Sigmoid colon (tissue), 7 donors: ENCODE measurements around the gene BRI3. TPM values are rescaled to one million over a fixed set of nuclear protein-coding genes. Genes with fewer than 3 reads are reported as not detected.

Experiments used
- DNase-seq: peaks from one replicate; pipeline ENCODE4 v3.0.0-alpha.2; 2019
- H3K27ac ChIP-seq, 4 donors: fragments of 200-600 bp; sonication (generic); one replicate each; pipeline ENCODE4 v1.5.1; 2016 to 2019; ENCODE audit warnings: mild to moderate bottlenecking in 1 of 4
- H3K27me3 ChIP-seq, 3 donors: fragments of 200-600 bp; sonication (generic); one replicate each; pipeline ENCODE4 v1.5.1; 2019; ENCODE audit warnings: mild to moderate bottlenecking in 1 of 3
- H3K36me3 ChIP-seq, 4 donors: fragments of 200-600 bp; sonication (generic); one replicate each; pipeline ENCODE4 v1.5.1; 2016 to 2019
- H3K4me1 ChIP-seq, 4 donors: fragments of 200-600 bp; sonication (generic); one replicate each; pipeline ENCODE4 v1.5.1; 2017 to 2019
- H3K4me3 ChIP-seq, 4 donors: fragments of 200-600 bp; sonication (generic); one replicate each; pipeline ENCODE4 v1.5.1; 2017 to 2019; ENCODE audit warnings: mild to moderate bottlenecking in 2 of 4, moderate library complexity in 1 of 4
- H3K9me3 ChIP-seq, 4 donors: fragments of 200-600 bp in 3 of 4; sonication (generic) in 3 of 4; one replicate each; pipeline versions ENCODE4 v1.5.1 to v1.6.1; 2013 to 2019
- EP300 ChIP-seq, 4 donors: sonication (generic); formaldehyde crosslinking; IDR thresholded peaks; one replicate each; pipeline ENCODE4 v1.6.1; 2017; ENCODE audit warnings: antibody characterized with exemption in 4 of 4
- POLR2A ChIP-seq, 2 donors: fragments of 450-650 bp; IDR thresholded peaks; one replicate each; pipeline ENCODE4 v1.6.1; 2016; ENCODE audit warnings: antibody characterized with exemption in 2 of 2, mild to moderate bottlenecking in 2 of 2, moderate library complexity in 2 of 2
- POLR2AphosphoS5 ChIP-seq, 4 donors: sonication (generic); formaldehyde crosslinking; IDR thresholded peaks; one replicate each; pipeline ENCODE4 v1.6.1; 2017; ENCODE audit warnings: antibody characterized with exemption in 4 of 4
- WGBS, 2 donors: extraction: QIAGEN DNeasy Blood & Tissue Kit; methylation state at CpG; one replicate each; pipeline ENCODE4 v1.1.7; 2013; 5-methylcytosine and 5-hydroxymethylcytosine counted together
- intact Hi-C: fragments of 100-400 bp; cut with DNase I; formaldehyde crosslinking; loops from one replicate; pipeline ENCODE4 v1.15.1; 2023
- polyA plus RNA-seq, 3 donors: library from polyadenylated mRNA; stranded (reverse); fragments of 200-250 nt; gene quantifications; one replicate each; pipeline ENCODE4 v1.2.3, GENCODE V29; 2013
- total RNA-seq, 4 donors: library from RNA; depleted of rRNA; stranded (reverse); fragments of >200 nt; gene quantifications; one replicate each; pipeline ENCODE4 v1.1.0, GENCODE V29; 2016
- TF ChIP-seq, protein P1 (sequence below), 4 experiments: fragments of 450-650 bp in 3 of 4; fragments of 200-600 bp in 1 of 4; IDR thresholded peaks; one replicate each; pipeline ENCODE4 v1.5.1; 2016 to 2019; ENCODE audit warnings: antibody characterized with exemption in 4 of 4, mild to moderate bottlenecking in 3 of 4, moderate library complexity in 2 of 4
- donor health status: healthy with polysubstance abuse.
- donor health status: Bipolar disorder and iron deficiency.
- donor health status: healthy.

The BRI3 gene
- total and polyA plus RNA-seq, 7 donors: 44.9 to 344 (median 61.8) TPM

- 1 to 4% methylated on average over 77 of the region's 77 CpGs for WGBS, 2 donors
- no peaks in the 10 kb centered on the region for H3K9me3 ChIP-seq
- H3K36me3 ChIP-seq: no peaks in the 10 kb centered on the region
- peak overlapping the region; percentile 90 to 100 (median 100) for H3K4me3 ChIP-seq
- H3K27me3 ChIP-seq: no peaks in the 10 kb centered on the region
- peaks cover 0 to 59% (median 53%) of the 10 kb centered on the region in 4 donors for H3K4me1 ChIP-seq
- peak; percentile 78 for DNase-seq
- H3K27ac ChIP-seq: peak overlapping the region; percentile 95 to 97 (median 96)
- TF ChIP-seq POLR2A (IDR thresholded peaks at IDR 0.05) (no peak), POLR2AphosphoS5 (IDR thresholded peaks at IDR 0.05) (no peak), EP300 (IDR thresholded peaks at IDR 0.05) (no peak)
- TF ChIP-seq, protein P1, sequence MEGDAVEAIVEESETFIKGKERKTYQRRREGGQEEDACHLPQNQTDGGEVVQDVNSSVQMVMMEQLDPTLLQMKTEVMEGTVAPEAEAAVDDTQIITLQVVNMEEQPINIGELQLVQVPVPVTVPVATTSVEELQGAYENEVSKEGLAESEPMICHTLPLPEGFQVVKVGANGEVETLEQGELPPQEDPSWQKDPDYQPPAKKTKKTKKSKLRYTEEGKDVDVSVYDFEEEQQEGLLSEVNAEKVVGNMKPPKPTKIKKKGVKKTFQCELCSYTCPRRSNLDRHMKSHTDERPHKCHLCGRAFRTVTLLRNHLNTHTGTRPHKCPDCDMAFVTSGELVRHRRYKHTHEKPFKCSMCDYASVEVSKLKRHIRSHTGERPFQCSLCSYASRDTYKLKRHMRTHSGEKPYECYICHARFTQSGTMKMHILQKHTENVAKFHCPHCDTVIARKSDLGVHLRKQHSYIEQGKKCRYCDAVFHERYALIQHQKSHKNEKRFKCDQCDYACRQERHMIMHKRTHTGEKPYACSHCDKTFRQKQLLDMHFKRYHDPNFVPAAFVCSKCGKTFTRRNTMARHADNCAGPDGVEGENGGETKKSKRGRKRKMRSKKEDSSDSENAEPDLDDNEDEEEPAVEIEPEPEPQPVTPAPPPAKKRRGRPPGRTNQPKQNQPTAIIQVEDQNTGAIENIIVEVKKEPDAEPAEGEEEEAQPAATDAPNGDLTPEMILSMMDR (IDR thresholded peaks at IDR 0.05): no peak
- intact Hi-C loops: loop anchor here (1.0 to 5.0 kb wide), 3 partner anchors 30 to 595 kb away; partner anchors contain the start of genes LMTK2, TECPR1 and TRRAP
Observed at GRCh38 chr7:98281757-98282606, 496 bp downstream of the BRI3 start.

- 19 to 62% methylated on average over 16 of the region's 16 CpGs for WGBS, 2 donors
- Histone ChIP-seq H3K4me1 (peaks cover 0 to 64% (median 60%) of the 10 kb centered on the region in 4 donors), H3K9me3 (no peaks in the 10 kb centered on the region), H3K36me3 (no peaks in the 10 kb centered on the region), H3K27ac (peak overlapping the region; percentile 95 to 97 (median 96)), H3K4me3 (peak overlapping the region; percentile 90 to 100 (median 100)), H3K27me3 (no peaks in the 10 kb centered on the region)
- DNase-seq: no peak
- intact Hi-C loops: loop anchor here (5.0 kb wide), 2 partner anchors 175 to 595 kb away; partner anchors contain the start of genes LMTK2 and TRRAP
- TF ChIP-seq POLR2A (IDR thresholded peaks at IDR 0.05) (no peak), POLR2AphosphoS5 (IDR thresholded peaks at IDR 0.05) (no peak), EP300 (IDR thresholded peaks at IDR 0.05) (no peak)
- TF ChIP-seq, protein P1 (IDR thresholded peaks at IDR 0.05): no peak
Observed at GRCh38 chr7:98282703-98283102, 1.2 kb downstream of the BRI3 start.

DNA sequence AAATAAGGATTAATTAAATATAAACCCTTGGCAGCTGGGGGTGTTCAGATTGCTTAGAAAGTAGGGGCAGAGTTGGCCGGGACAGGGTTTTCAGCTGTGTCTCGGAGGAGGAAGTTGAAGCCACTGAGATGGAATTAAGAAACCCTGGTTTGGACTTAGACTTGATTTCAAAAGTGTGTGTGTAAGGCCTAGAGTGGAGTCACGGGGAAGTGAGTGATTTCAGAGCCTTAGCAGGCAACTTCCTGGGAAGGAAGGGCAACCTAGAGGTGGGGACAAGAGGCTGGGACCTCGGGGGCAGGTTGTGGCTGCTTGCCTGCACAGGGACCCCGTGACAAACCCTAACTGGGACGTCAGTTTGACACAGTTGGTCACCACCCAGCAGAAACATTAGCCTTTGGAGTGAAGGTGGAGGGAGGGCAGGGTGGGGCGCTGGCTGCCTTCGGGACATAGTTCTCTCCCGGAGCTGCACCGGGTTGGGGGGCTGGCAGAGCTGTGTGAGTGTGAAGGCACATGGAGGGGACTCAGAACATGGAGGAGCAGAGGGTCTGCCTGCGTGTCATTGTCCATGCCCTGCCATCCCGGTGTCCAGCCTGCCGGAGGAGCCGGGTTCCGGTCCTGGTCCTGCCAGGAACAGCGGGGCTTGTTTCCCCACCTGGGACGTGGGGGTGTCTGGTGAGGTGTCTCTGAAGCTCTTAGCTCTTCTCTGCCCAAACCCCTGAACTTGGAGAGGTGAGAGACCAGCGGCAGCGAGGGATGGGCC is 1.8 kb downstream of the BRI3 start:
- peak; percentile 77 for DNase-seq
- Histone ChIP-seq H3K4me1 (peaks cover 0 to 70% (median 66%) of the 10 kb centered on the region in 4 donors), H3K27ac (peak overlapping the region; percentile 95 to 97 (median 96)), H3K4me3 (peak overlapping the region; percentile 90 to 100 (median 100)), H3K36me3 (peaks cover 0 to 6% (median under 1%) of the 10 kb centered on the region in 4 donors), H3K9me3 (no peaks in the 10 kb centered on the region), H3K27me3 (no peaks in the 10 kb centered on the region)
- WGBS, 2 donors: 45 to 65% methylated on average over 19 of the region's 19 CpGs
- intact Hi-C loops: loop anchor here (5.0 kb wide), 2 partner anchors 176 to 594 kb away; partner anchors contain the start of genes LMTK2 and TRRAP
- TF ChIP-seq POLR2A (IDR thresholded peaks at IDR 0.05) (peak in 1 of 2 donors; percentile 40), POLR2AphosphoS5 (IDR thresholded peaks at IDR 0.05) (peak; percentile 51 to 74 (median 61))
- TF ChIP-seq, protein P1 (IDR thresholded peaks at IDR 0.05): no peak

- H3K27ac ChIP-seq: peak overlapping the region; percentile 95 to 97 (median 96)
- H3K4me1 ChIP-seq: peaks cover 0 to 73% (median 69%) of the 10 kb centered on the region in 4 donors
- no peak for DNase-seq
- peaks cover 0 to 12% (median 3%) of the 10 kb centered on the region in 4 donors for H3K36me3 ChIP-seq
- 78 to 81% methylated on average over 8 of the region's 8 CpGs for WGBS, 2 donors
- no peaks in the 10 kb centered on the region for H3K27me3 ChIP-seq
- intact Hi-C loops: loop anchor here (5.0 kb wide), 2 partner anchors 177 to 593 kb away; partner anchors contain the start of genes LMTK2 and TRRAP
- peak overlapping the region; percentile 90 to 100 (median 100) for H3K4me3 ChIP-seq
- no peak for TF ChIP-seq EP300 (IDR thresholded peaks at IDR 0.05)
- TF ChIP-seq, protein P1 (IDR thresholded peaks at IDR 0.05): no peak
- TF ChIP-seq POLR2AphosphoS5 (IDR thresholded peaks at IDR 0.05): no peak
- TF ChIP-seq POLR2A (IDR thresholded peaks at IDR 0.05): no peak
- H3K9me3 ChIP-seq: no peaks in the 10 kb centered on the region
Observed at GRCh38 chr7:98283887-98284222, 2.4 kb downstream of the BRI3 start.
